Smooth muscle cell (in vitro differentiated cells): ENCODE data around the gene AP4B1. TPM values are rescaled to one million over a fixed set of nuclear protein-coding genes. Genes with fewer than 3 reads are reported as not detected.

Experiments used
- DNase-seq: peaks from one replicate; lab custom pipeline; 2025; ENCODE audit not compliant: unreplicated experiment; lab: John Stamatoyannopoulos, UW
- H2AFZ ChIP-seq: fragments of 200-600 bp; sonication (generic); 2 replicates; pipeline ENCODE4 v1.6.0; 2016; ENCODE audit warnings: antibody characterized with exemption, low read depth, mild to moderate bottlenecking
- H3F3A ChIP-seq: fragments of 200-600 bp; sonication (generic); 2 replicates; pipeline ENCODE4 v1.6.0; 2017; ENCODE audit warnings: antibody characterized with exemption, low read depth
- H3K27ac ChIP-seq: fragments of 200-600 bp; sonication (generic); 2 replicates; pipeline ENCODE4 v1.5.1; 2016; ENCODE audit warnings: low read depth, mild to moderate bottlenecking
- H3K27me3 ChIP-seq: fragments of 200-600 bp; sonication (generic); 2 replicates; pipeline ENCODE4 v1.6.1; 2016; ENCODE audit warnings: low read depth, mild to moderate bottlenecking
- H3K36me3 ChIP-seq: fragments of 200-600 bp; sonication (generic); 2 replicates; pipeline ENCODE4 v1.5.1; 2016; ENCODE audit warnings: low read depth
- H3K4me1 ChIP-seq: fragments of 200-600 bp; sonication (generic); 2 replicates; pipeline ENCODE4 v1.5.1; 2016; ENCODE audit warnings: low read depth
- H3K4me2 ChIP-seq: fragments of 200-600 bp; sonication (generic); 2 replicates; pipeline ENCODE4 v1.6.0; 2016; ENCODE audit warnings: mild to moderate bottlenecking
- H3K4me3 ChIP-seq: fragments of 200-600 bp; sonication (generic); 2 replicates; pipeline ENCODE4 v1.5.1; 2016; ENCODE audit warnings: mild to moderate bottlenecking
- H3K79me2 ChIP-seq: fragments of 200-600 bp; sonication (generic); 2 replicates; pipeline ENCODE4 v1.6.0; 2016; ENCODE audit warnings: low read depth, mild to moderate bottlenecking
- H3K9ac ChIP-seq: fragments of 200-600 bp; sonication (generic); 2 replicates; pipeline ENCODE4 v1.6.0; 2016; ENCODE audit warnings: low read depth
- H3K9me3 ChIP-seq: fragments of 200-600 bp; sonication (generic); replicated peaks from 2 replicates; pipeline ENCODE4 v1.5.1; 2016; ENCODE audit warnings: low read depth
- H4K20me1 ChIP-seq: fragments of 200-600 bp; sonication (generic); 2 replicates; pipeline ENCODE4 v1.6.0; 2016; ENCODE audit warnings: low read depth
- CTCF ChIP-seq: fragments of 200-600 bp; sonication (generic); IDR thresholded peaks from 2 replicates; pipeline ENCODE4 v1.5.1; 2017; ENCODE audit warnings: borderline replicate concordance, mild to moderate bottlenecking, antibody characterized with exemption; ENCODE audit not compliant: insufficient read depth, poor library complexity, severe bottlenecking
- WGBS: methylation state at CpG from one replicate; pipeline ENCODE4 v1.1.7; 2016; ENCODE audit warnings: low lambda C conversion rate; 5-methylcytosine and 5-hydroxymethylcytosine counted together
- polyA plus RNA-seq: library from polyadenylated mRNA; unstranded; fragments of >200 nt; fragmentation: Nextera tagmentation; extraction: Ambion mirVana; gene quantifications from 2 replicates; pipeline ENCODE4 v1.2.1, GENCODE V29; 2016
- total RNA-seq: library from RNA; depleted of rRNA; stranded (reverse); fragments of >200 nt; gene quantifications from 2 replicates; pipeline ENCODE4 v1.2.3, GENCODE V29; 2014

AP4B1 gene
- total and polyA plus RNA-seq, 2 experiments from 2014 or later = 11.6 to 17.3 TPM

GRCh38 chr1:113935970-113936369, 31.4 kb upstream of the AP4B1 start:
- no peak overlapping the region for H3K27ac ChIP-seq
- H3K9me3 ChIP-seq = no peaks in the 10 kb centered on the region
- no peak overlapping the region for H3K4me2 ChIP-seq
- H3K27me3 ChIP-seq = no peaks in the 10 kb centered on the region
- peaks cover 12% of the 10 kb centered on the region for H3K4me1 ChIP-seq
- peaks cover 100% of the 10 kb centered on the region for H4K20me1 ChIP-seq
- DNase-seq = no peak
- no peak for TF ChIP-seq CTCF
- no peak overlapping the region for H3K9ac ChIP-seq
- peaks cover 88% of the 10 kb centered on the region for H3K79me2 ChIP-seq
- 91% methylated on average over 1 of the region's 1 CpG for WGBS
- H3K36me3 ChIP-seq = no peaks in the 10 kb centered on the region
- H2AFZ ChIP-seq = no peak overlapping the region
- H3K4me3 ChIP-seq = no peak overlapping the region
- H3F3A ChIP-seq = no peaks in the 10 kb centered on the region

- H3K4me2 ChIP-seq = no peak overlapping the region
- H3F3A ChIP-seq = no peaks in the 10 kb centered on the region
- H3K79me2 ChIP-seq = peaks cover 96% of the 10 kb centered on the region
- peaks cover 15% of the 10 kb centered on the region for H3K4me1 ChIP-seq
- H3K36me3 ChIP-seq = no peaks in the 10 kb centered on the region
- H2AFZ ChIP-seq = no peak overlapping the region
- DNase-seq = no peak
- H3K4me3 ChIP-seq = no peak overlapping the region
- no peak for TF ChIP-seq CTCF
- H3K9ac ChIP-seq = no peak overlapping the region
- H3K27me3 ChIP-seq = no peaks in the 10 kb centered on the region
- H3K27ac ChIP-seq = no peak overlapping the region
- 100% methylated on average over 1 of the region's 1 CpG for WGBS
- no peaks in the 10 kb centered on the region for H3K9me3 ChIP-seq
- H4K20me1 ChIP-seq = peaks cover 99% of the 10 kb centered on the region
Measured at GRCh38 chr1:113935176-113935575, 30.6 kb upstream of the AP4B1 start.

- peaks cover 15% of the 10 kb centered on the region for H3K4me1 ChIP-seq
- peaks cover 93% of the 10 kb centered on the region for H4K20me1 ChIP-seq
- peaks cover 94% of the 10 kb centered on the region for H3K79me2 ChIP-seq
- no peak overlapping the region for H3K9ac ChIP-seq
- H3K27me3 ChIP-seq = no peaks in the 10 kb centered on the region
- no peaks in the 10 kb centered on the region for H3K36me3 ChIP-seq
- no peak for TF ChIP-seq CTCF
- no peaks in the 10 kb centered on the region for H3F3A ChIP-seq
- H2AFZ ChIP-seq = no peak overlapping the region
- WGBS = 92% methylated on average over 5 of the region's 5 CpGs
- no peak overlapping the region for H3K27ac ChIP-seq
- H3K4me2 ChIP-seq = no peak overlapping the region
- no peak overlapping the region for H3K4me3 ChIP-seq
- no peak for DNase-seq
- no peaks in the 10 kb centered on the region for H3K9me3 ChIP-seq
Measured at GRCh38 chr1:113934511-113935055, 30.0 kb upstream of the AP4B1 start.

GRCh38 chr1:113934006-113934405, 29.4 kb upstream of the AP4B1 start:
- Histone ChIP-seq H3K4me3 (no peak overlapping the region), H3F3A (peaks cover 3% of the 10 kb centered on the region), H2AFZ (no peak overlapping the region), H3K79me2 (peaks cover 90% of the 10 kb centered on the region), H3K9me3 (no peaks in the 10 kb centered on the region), H3K9ac (no peak overlapping the region), H3K27me3 (no peaks in the 10 kb centered on the region), H3K36me3 (no peaks in the 10 kb centered on the region), H4K20me1 (peaks cover 87% of the 10 kb centered on the region), H3K4me2 (no peak overlapping the region), H3K4me1 (peaks cover 15% of the 10 kb centered on the region), H3K27ac (no peak overlapping the region)
- no peak for DNase-seq
- TF ChIP-seq CTCF = no peak
